ENCODE results near the gene SEMA3B.
"Not testable (repeated sequence)": the region's sequence is repeated elsewhere in the genome, so short reads cannot be mapped to it uniquely, and the experiment has no call there.

SEMA3B gene

GRCh38 chr3:50270422-50271224 lies 1.7 kb downstream of the SEMA3B start:
- Histone ChIP-seq H3K4me1 (ENCODE audit: control insufficient read depth, insufficient read depth, low read length) (peaks cover 76% of the 10 kb centered on the region), H3K36me3 (ENCODE audit: control insufficient read depth, insufficient read depth, low read length) (no peaks in the 10 kb centered on the region), H3K9me3 (ENCODE audit: control insufficient read depth, low read length) (no peaks in the 10 kb centered on the region), H3K27me3 (ENCODE audit: control insufficient read depth, insufficient read depth, low read length) (no peaks in the 10 kb centered on the region), H3K9ac (ENCODE audit: low read length) (peak overlapping the region; percentile 90), H3K4me3 (ENCODE audit: low read length) (peak overlapping the region; percentile 71)

GRCh38 chr3:50271314-50271936 lies 2.5 kb downstream of the SEMA3B start:
- H3K4me1 ChIP-seq (ENCODE audit: control insufficient read depth, insufficient read depth, low read length), result peaks cover 68% of the 10 kb centered on the region
- H3K9ac ChIP-seq (ENCODE audit: low read length), result peak overlapping the region; percentile 90

GRCh38 chr3:50272538-50272910 lies 3.6 kb downstream of the SEMA3B start:
- H3K27me3 ChIP-seq (ENCODE audit: control insufficient read depth, insufficient read depth, low read length); H3K9me3 ChIP-seq (ENCODE audit: control insufficient read depth, low read length); H3K36me3 ChIP-seq (ENCODE audit: control insufficient read depth, insufficient read depth, low read length); H3K4me3 ChIP-seq (ENCODE audit: low read length); H3K9ac ChIP-seq (ENCODE audit: low read length): not testable (repeated sequence)
- peaks cover 58% of the 10 kb centered on the region for H3K4me1 ChIP-seq (ENCODE audit: control insufficient read depth, insufficient read depth, low read length)

More at GRCh38 chr3:50271314-50271936, 2.5 kb downstream of the SEMA3B start:
- peaks cover 4% of the 10 kb centered on the region for H3K27me3 ChIP-seq (ENCODE audit: control insufficient read depth, insufficient read depth, low read length)
- no peak overlapping the region for H3K4me3 ChIP-seq (ENCODE audit: low read length)
- H3K9me3 ChIP-seq (ENCODE audit: control insufficient read depth, low read length), result no peaks in the 10 kb centered on the region
- no peaks in the 10 kb centered on the region for H3K36me3 ChIP-seq (ENCODE audit: control insufficient read depth, insufficient read depth, low read length)

GRCh38 chr3:50272911-50273688 lies 4.2 kb downstream of the SEMA3B start:
- peak overlapping the region; percentile 57 for H3K9ac ChIP-seq (ENCODE audit: low read length)
- peaks cover 52% of the 10 kb centered on the region for H3K4me1 ChIP-seq (ENCODE audit: control insufficient read depth, insufficient read depth, low read length)
- peaks cover 4% of the 10 kb centered on the region for H3K27me3 ChIP-seq (ENCODE audit: control insufficient read depth, insufficient read depth, low read length)
- H3K4me3 ChIP-seq (ENCODE audit: low read length), result peak overlapping the region; percentile 17
- no peaks in the 10 kb centered on the region for H3K36me3 ChIP-seq (ENCODE audit: control insufficient read depth, insufficient read depth, low read length)
- H3K9me3 ChIP-seq (ENCODE audit: control insufficient read depth, low read length), result no peaks in the 10 kb centered on the region

- Histone ChIP-seq H3K9me3 (ENCODE audit: control insufficient read depth, low read length) (no peaks in the 10 kb centered on the region), H3K4me3 (ENCODE audit: low read length) (no peak overlapping the region), H3K4me1 (ENCODE audit: control insufficient read depth, insufficient read depth, low read length) (peaks cover 47% of the 10 kb centered on the region), H3K27me3 (ENCODE audit: control insufficient read depth, insufficient read depth, low read length) (peaks cover 4% of the 10 kb centered on the region), H3K36me3 (ENCODE audit: control insufficient read depth, insufficient read depth, low read length) (no peaks in the 10 kb centered on the region), H3K9ac (ENCODE audit: low read length) (peak overlapping the region; percentile 57)
Measured at GRCh38 chr3:50273689-50274065, 4.7 kb downstream of the SEMA3B start.

- H3K9ac ChIP-seq (ENCODE audit: low read length), result no peak overlapping the region
- H3K4me3 ChIP-seq (ENCODE audit: low read length), result no peak overlapping the region
- peaks cover 42% of the 10 kb centered on the region for H3K4me1 ChIP-seq (ENCODE audit: control insufficient read depth, insufficient read depth, low read length)
- no peaks in the 10 kb centered on the region for H3K9me3 ChIP-seq (ENCODE audit: control insufficient read depth, low read length)
- peaks cover 4% of the 10 kb centered on the region for H3K27me3 ChIP-seq (ENCODE audit: control insufficient read depth, insufficient read depth, low read length)
- H3K36me3 ChIP-seq (ENCODE audit: control insufficient read depth, insufficient read depth, low read length), result no peaks in the 10 kb centered on the region
Measured at GRCh38 chr3:50274371-50275104, 5.6 kb downstream of the SEMA3B start.

- no peaks in the 10 kb centered on the region for H3K36me3 ChIP-seq (ENCODE audit: control insufficient read depth, insufficient read depth, low read length)
- peaks cover 34% of the 10 kb centered on the region for H3K4me1 ChIP-seq (ENCODE audit: control insufficient read depth, insufficient read depth, low read length)
- peaks cover 4% of the 10 kb centered on the region for H3K27me3 ChIP-seq (ENCODE audit: control insufficient read depth, insufficient read depth, low read length)
- H3K4me3 ChIP-seq (ENCODE audit: low read length), result no peak overlapping the region
- H3K9ac ChIP-seq (ENCODE audit: low read length), result no peak overlapping the region
- H3K9me3 ChIP-seq (ENCODE audit: control insufficient read depth, low read length), result no peaks in the 10 kb centered on the region
Measured at GRCh38 chr3:50275141-50275995, 6.4 kb downstream of the SEMA3B start.

GRCh38 chr3:50275996-50276761 lies 7.2 kb downstream of the SEMA3B start:
- Histone ChIP-seq H3K36me3 (ENCODE audit: control insufficient read depth, insufficient read depth, low read length) (no peaks in the 10 kb centered on the region), H3K9ac (ENCODE audit: low read length) (no peak overlapping the region), H3K27me3 (ENCODE audit: control insufficient read depth, insufficient read depth, low read length) (peaks cover 4% of the 10 kb centered on the region), H3K9me3 (ENCODE audit: control insufficient read depth, low read length) (no peaks in the 10 kb centered on the region), H3K4me3 (ENCODE audit: low read length) (no peak overlapping the region), H3K4me1 (ENCODE audit: control insufficient read depth, insufficient read depth, low read length) (peaks cover 26% of the 10 kb centered on the region)

- Histone ChIP-seq H3K4me3 (ENCODE audit: low read length) (no peak overlapping the region), H3K27me3 (ENCODE audit: control insufficient read depth, insufficient read depth, low read length) (peaks cover 4% of the 10 kb centered on the region), H3K36me3 (ENCODE audit: control insufficient read depth, insufficient read depth, low read length) (no peaks in the 10 kb centered on the region), H3K9me3 (ENCODE audit: control insufficient read depth, low read length) (no peaks in the 10 kb centered on the region), H3K4me1 (ENCODE audit: control insufficient read depth, insufficient read depth, low read length) (peaks cover 20% of the 10 kb centered on the region), H3K9ac (ENCODE audit: low read length) (no peak overlapping the region)
Measured at GRCh38 chr3:50276762-50277101, 7.8 kb downstream of the SEMA3B start.

GRCh38 chr3:50278123-50278879 lies 9.4 kb downstream of the SEMA3B start:
- no peaks in the 10 kb centered on the region for H3K9me3 ChIP-seq (ENCODE audit: control insufficient read depth, low read length)
- H3K9ac ChIP-seq (ENCODE audit: low read length), result no peak overlapping the region
- peaks cover 15% of the 10 kb centered on the region for H3K4me1 ChIP-seq (ENCODE audit: control insufficient read depth, insufficient read depth, low read length)
- no peak overlapping the region for H3K4me3 ChIP-seq (ENCODE audit: low read length)
- no peaks in the 10 kb centered on the region for H3K36me3 ChIP-seq (ENCODE audit: control insufficient read depth, insufficient read depth, low read length)
- peaks cover 4% of the 10 kb centered on the region for H3K27me3 ChIP-seq (ENCODE audit: control insufficient read depth, insufficient read depth, low read length)

All from mucosa of stomach (tissue), 1 donor.